GM04504 (cell line): Measurements from ENCODE around the gene SDK1.
"Not testable (repeated sequence)": the region's sequence is repeated elsewhere in the genome, so short reads cannot be mapped to it uniquely, and the experiment has no call there.

Experiments used
- DNase-seq: peaks from one replicate; pipeline ENCODE4 v3.0.0-alpha.2; 2012; ENCODE audit warnings: low read depth

The SDK1 gene

GRCh38 chr7:3655635-3656034 is 354.6 kb downstream of the SDK1 start:
- no peak for DNase-seq

GRCh38 chr7:3657206-3657605 is 356.2 kb downstream of the SDK1 start:
- DNase-seq: no peak

GRCh38 chr7:3668743-3669142 is 367.7 kb downstream of the SDK1 start:
- no peak for DNase-seq

GRCh38 chr7:3670898-3671297 is 369.8 kb downstream of the SDK1 start:
- DNase-seq: no peak

GRCh38 chr7:3673524-3673923 is 372.5 kb downstream of the SDK1 start:
- no peak for DNase-seq

- no peak for DNase-seq
These were observed 377.3 kb downstream of the SDK1 start for GRCh38 chr7:3678314-3678810.

- no peak for DNase-seq
These were observed 381.1 kb downstream of the SDK1 start for GRCh38 chr7:3682028-3682710.

GRCh38 chr7:3683546-3684539 is 382.8 kb downstream of the SDK1 start:
- DNase-seq: no peak

- DNase-seq: no peak
These were observed 387.0 kb downstream of the SDK1 start for GRCh38 chr7:3688071-3688470.

- no peak for DNase-seq
These were observed 387.8 kb downstream of the SDK1 start for GRCh38 chr7:3688842-3689241.

GRCh38 chr7:3691478-3692158 is 390.6 kb downstream of the SDK1 start:
- DNase-seq: no peak

GRCh38 chr7:3695602-3696001 is 394.6 kb downstream of the SDK1 start:
- no peak for DNase-seq

- DNase-seq: no peak
These were observed 395.1 kb downstream of the SDK1 start for GRCh38 chr7:3696113-3696512.

GRCh38 chr7:3697472-3697871 is 396.4 kb downstream of the SDK1 start:
- no peak for DNase-seq

- no peak for DNase-seq
These were observed 404.2 kb downstream of the SDK1 start for GRCh38 chr7:3705258-3705657.

- not testable (repeated sequence) for DNase-seq
These were observed 405.0 kb downstream of the SDK1 start for GRCh38 chr7:3706091-3706490.

GRCh38 chr7:3710122-3710521 is 409.1 kb downstream of the SDK1 start:
- DNase-seq: no peak

- DNase-seq: no peak
These were observed 409.5 kb downstream of the SDK1 start for GRCh38 chr7:3710531-3710930.

- DNase-seq: no peak
These were observed 411.8 kb downstream of the SDK1 start for GRCh38 chr7:3712841-3713240.

GRCh38 chr7:3721422-3721821 is 420.4 kb downstream of the SDK1 start:
- DNase-seq: no peak

- no peak for DNase-seq
These were observed 421.4 kb downstream of the SDK1 start for GRCh38 chr7:3722396-3722922.
